KG1 (cell line): ENCODE results near the gene EMC1.
"Not testable (repeated sequence)": the region's sequence is repeated elsewhere in the genome, so short reads cannot be mapped to it uniquely, and the experiment has no call there.

Experiments used
- DNase-seq: peaks from one replicate; lab custom pipeline; 2025; lab: John Stamatoyannopoulos, UW

EMC1 gene

GRCh38 chr1:19251305-19252196 lies at the start of gene EMC1, which contains the start of gene MRTO4:
TSS of gene EMC1 (minus strand) at chr1:19251524. CDS start at chr1:19251509, 15 bp downstream.
TSS of gene MRTO4 (plus strand) at chr1:19251805. CDS start at chr1:19251836, 31 bp downstream.
- DNase-seq: peak; percentile 96

DNA sequence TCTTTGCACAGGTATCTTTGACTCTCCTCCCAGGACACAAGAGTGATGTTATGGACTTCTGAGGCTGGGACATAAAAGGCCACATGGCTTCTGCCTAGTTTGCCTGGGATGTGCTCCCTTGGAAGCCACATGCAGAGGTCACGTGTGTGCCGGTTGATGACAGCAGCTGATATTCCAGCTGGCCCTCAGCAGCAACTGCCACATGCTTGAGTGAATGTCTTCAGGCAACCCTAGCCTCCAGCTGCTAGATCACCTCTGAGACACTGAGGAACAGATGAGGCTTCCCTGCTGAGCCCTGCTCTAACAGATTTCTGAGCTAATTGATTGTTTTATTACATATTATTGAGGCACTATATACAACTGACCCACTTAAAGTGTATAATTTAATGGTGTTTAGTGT lies 48.9 kb upstream of the EMC1 start:
- no peak for DNase-seq

- no peak for DNase-seq
Observed at GRCh38 chr1:19294638-19295037, 43.3 kb upstream of the EMC1 start.

- no peak for DNase-seq
Observed at GRCh38 chr1:19289244-19289643, 37.9 kb upstream of the EMC1 start.

DNA sequence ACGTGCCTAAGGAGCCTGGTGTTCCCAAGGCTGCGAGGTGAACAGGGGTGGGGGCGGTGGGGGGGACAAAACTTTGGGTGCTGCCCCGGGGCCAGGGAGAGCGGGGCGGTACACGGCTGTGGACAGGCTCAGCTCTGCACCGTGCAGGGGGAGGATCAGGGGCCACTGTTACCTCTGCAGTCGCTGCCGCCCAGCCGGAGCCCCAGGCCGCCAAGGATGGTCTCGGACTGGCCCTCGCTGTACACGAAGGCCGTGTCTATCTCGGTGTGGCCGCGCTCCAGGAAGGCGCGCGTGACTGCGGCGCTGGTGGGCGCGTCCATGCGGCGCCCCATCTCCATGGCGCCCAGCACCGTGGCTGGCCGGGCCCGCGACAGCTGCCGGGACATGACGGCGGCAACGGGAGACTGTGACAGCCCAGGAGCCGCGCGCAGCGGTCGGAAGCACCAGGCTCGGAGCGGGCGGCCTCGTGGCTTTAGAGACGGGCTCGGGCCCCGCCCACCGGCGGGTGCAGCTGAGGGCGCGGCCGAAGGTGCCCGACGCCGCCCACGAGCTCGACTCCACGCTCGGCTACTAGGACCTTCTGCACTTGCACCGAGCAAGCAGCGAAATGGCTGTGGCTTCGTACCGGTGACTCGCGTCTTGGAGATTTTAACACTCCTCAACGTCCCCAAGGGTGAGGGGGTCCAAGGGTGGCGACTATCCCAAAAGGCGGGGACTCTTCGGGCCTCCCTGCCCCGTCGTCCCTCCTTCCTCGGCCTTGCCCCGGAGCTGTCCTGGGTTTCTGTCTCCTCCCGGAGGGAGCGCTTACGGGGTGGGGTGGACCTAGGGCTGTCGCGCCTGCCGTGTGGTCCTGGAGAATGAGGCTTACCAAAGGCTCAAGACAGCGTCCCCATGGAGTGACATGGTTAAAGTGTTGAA lies 37.3 kb upstream of the EMC1 start, which contains the start of gene AKR7A3:
TSS of gene AKR7A3 (minus strand) at position 447 of the 918 bp plus-strand sequence. CDS start at position 386, 61 bp downstream.
- DNase-seq: not testable (repeated sequence)

- no peak for DNase-seq
Observed at GRCh38 chr1:19287436-19288185, 36.3 kb upstream of the EMC1 start.

DNA sequence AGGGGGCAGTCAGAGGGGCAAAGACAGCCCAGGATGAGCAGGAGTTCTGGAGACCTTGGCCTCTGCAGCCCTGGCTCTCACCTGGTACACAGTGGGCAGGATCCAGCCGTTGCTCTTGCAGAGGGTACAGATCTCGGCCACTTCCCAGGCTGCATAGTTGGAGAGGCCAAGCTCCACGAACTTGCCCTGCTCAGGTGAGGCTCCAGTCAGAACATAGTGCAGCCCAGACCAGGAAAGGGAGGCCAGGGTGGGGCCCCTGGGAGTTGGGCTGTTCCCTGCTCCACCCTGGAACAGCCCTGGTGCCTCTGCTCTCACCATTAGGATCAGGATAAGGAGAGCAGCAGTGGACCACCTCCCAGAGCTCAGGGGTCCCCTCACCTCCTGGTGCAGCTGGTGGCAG lies 34.5 kb upstream of the EMC1 start:
- not testable (repeated sequence) for DNase-seq

DNA sequence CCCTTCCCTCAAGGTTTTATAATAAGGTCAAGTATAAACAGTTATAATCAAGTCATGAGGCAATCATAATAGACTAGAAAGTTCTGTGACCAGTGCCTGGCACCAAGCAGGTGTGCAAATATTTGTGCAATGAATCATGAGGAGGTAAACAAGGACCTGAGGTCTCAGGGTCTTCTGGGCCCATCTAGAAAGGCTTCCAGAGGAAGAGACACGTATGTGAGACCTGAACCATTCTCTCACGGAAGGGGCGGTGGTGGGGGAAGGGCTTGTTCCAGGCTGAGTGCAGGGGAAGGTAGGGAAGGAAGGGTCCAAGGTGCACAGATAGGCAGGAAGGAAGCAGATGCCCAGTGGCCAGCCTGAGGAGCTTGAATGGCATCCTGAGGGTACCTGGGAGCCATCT lies 34.0 kb upstream of the EMC1 start:
- not testable (repeated sequence) for DNase-seq

DNA sequence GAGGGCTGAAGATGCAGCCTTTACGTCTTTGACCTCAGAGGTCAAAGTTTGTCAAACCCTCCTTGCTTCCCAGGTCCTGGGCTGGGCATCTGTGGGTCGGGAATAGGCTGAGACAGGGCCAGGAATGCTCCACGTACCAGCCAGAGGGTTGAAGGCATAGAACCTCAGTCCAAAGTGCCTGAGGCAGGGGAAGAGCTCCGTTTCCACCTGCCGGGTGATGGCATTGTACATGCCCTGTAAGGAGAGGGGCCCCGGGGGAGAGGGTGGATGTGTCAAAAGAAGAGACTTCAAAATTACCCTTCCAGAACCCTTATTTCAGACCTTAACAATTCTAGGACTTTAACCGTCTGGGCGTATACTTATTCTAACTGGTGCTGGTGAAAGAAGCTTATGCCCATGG lies 33.6 kb upstream of the EMC1 start:
- DNase-seq: no peak

- DNase-seq: no peak
Observed at GRCh38 chr1:19283891-19284290, 32.6 kb upstream of the EMC1 start.

- no peak for DNase-seq
Observed at GRCh38 chr1:19274636-19275035, 23.3 kb upstream of the EMC1 start.

DNA sequence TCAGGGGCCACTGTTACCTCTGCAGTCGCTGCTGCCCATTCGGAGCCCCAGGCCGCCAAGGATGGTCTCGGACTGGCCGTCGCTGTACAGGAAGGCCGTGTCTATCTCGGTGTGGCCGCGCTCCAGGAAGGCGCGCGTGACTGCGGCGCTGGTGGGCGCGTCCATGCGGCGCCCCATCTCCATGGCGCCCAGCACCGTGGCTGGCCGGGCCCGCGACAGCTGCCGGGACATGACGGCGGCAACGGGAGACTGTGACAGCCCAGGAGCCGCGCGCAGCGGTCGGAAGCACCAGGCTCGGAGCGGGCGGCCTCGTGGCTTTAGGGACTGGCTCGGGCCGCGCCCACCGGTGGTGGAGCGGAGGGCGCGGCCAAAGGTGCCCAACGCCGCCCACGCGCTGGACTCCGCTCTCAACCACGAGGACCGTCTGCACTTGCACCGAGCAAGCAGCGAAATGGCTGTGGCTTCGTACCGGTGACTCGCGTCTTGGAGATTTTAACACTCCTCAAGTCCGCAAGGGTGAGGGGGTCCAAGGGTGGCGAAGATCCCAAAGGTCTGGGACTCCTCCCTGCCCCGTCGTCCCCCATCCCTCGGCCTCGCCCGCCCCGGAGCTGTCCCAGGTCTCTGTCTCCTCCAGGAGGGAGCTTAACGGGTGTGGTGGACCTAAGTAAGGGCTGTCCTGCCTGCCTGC lies 22.7 kb upstream of the EMC1 start:
- not testable (repeated sequence) for DNase-seq

DNA sequence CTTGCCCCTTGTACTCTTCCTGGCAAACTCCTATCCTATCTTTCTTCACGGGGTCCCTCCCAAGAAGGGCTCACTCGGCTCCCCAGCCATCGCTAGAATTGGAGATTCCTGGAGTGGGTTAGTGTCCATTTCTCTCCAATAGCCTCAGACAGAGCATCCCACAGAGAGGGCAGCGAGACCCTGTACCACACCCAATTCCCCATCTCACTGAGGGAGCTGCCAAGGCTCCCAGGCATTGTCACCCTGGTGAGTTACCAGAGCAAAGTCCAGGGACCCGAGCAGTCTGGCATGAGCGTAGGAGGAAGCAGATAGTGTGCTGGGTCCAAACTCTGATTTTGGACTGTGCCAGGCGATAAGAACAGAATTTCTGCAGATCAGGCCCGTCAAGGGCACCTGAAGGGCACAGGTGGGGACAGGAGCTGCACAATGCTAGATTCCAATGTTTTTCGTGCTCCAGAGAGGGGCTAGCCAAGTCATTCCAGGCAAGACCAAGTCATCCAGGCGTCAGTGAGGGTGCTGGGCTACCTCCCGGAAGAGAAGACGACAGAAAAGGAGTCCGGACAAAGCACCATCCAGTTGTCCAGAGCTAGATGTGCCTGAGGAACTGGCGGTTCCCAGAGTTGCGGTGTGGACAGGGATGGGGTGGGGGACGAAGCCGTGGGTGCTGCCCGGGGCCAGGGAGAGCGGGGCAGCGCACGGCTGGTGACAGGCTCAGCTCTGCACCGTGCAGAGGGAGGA lies 22.0 kb upstream of the EMC1 start:
- DNase-seq: no peak

DNA sequence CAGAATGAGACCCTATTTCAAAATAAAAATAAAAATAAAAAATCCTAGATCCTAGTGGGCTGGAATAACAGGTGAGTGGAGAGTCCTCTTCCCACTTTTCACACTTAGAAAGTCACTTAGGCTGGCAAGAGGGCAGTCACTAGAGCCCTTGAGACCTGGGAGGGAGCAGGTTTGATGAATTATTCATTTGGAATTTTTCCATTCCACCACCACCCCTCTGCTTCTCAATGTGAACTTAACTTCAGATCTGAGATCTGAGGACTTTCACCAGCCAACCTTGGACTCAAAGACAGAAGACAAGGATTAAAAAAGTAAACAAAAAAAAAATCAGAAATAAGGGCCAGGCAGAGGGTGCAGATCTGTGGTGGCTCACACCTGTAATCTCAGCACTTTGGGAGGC lies 20.7 kb upstream of the EMC1 start:
- no peak for DNase-seq

- not testable (repeated sequence) for DNase-seq
Observed at GRCh38 chr1:19270343-19270730, 19.0 kb upstream of the EMC1 start.

DNA sequence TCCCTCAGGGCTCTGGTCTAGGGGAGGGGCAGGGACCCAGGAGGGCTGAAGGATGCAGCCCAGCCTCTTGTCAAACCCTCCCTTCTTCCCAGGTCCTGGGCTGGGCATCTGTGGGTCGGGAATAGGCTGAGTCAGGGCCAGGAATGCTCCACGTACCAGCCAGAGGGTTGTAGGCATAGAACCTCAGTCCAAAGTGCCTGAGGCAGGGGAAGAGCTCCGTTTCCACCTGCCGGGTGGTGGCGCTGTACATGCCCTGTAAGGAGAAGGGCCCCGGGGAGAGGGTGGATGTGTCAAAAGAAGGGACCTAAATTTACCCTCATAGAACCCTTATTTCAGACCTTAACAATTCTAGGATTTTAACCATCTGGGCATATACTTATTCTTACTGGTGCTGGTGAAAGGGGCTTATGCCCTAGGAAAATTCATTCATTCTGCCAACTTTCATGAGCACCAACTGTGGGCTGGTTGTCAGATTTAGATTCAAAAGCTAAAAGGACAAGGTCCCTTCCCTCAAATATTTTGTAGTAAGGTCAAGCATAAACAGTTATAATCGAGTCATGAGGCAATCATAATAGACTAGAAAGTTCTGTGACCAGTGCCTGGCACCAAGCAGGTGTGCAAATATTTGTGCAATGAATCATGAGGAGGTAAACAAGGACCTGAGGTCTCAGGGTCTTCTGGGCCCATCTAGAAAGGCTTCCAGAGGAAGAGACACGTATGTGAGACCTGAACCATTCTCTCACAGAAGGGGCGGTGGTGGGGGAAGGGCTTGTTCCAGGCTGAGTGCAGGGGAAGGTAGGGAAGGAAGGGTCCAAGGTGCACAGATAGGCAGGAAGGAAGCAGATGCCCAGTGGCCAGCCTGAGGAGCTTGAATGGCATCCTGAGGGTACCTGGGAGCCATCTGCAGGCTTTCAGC lies 18.4 kb upstream of the EMC1 start:
- DNase-seq: not testable (repeated sequence)

DNA sequence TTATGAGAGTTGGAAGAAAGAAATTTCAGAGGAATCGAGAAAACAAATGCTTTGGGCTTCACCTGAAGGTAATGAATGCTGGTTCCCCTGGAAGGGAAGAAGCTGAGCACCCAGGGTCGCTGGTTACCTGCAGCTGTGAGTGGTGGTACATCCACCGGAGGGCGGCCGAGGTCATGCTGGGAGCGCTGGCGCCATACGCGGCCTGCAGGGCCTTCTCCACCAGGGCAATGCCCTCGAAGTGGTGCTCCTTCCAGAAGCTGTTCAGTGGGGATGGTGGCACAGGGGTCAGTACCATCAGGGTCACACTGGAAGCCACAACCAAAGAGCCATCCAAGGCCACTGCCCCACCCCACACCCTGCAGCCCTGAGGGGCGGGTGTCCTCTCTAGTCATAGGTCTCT lies 17.1 kb upstream of the EMC1 start:
- no peak for DNase-seq

DNA sequence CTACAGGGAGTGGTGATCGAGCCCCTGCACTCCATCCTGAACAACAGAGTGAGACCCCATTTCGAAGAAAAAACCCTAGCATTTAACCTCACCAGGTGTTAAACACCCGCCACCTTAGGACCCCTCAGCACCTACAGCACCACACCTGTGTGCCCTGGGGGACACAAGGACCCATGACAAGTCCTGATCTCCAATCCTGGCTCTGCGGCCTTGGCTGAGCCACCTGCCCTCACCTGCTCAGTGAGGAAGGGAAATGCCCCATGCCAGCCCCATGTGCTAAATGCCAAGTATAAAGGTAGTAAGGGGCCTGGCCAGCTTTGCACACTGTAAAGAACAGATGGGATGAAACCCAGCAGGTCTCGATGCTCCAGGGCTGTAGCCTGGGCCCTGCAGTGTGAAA lies 11.4 kb upstream of the EMC1 start:
- DNase-seq: no peak

DNA sequence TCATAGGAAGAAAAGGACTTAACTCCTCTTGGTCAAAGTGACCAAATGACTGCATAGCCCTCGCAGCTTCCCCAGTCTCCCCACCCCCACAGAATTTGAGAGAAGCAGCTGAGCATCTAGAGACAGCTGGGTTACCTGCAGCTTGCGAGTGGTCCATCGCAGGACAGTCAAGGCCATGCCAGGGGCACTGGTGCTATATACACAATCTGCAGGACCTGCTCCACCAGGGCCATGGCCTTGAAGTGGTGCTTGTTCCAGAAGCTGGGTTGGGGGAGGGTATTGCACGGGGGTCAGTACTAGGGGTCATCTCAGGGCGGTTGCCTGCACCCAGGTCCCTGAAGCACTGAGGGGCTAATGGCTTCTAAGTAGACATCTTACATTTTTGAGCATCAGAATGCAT lies 10.7 kb upstream of the EMC1 start:
- no peak for DNase-seq
